GM12874 (cell line): ENCODE measurements around the gene TMEM18.

Source experiments
- CTCF ChIP-seq: IDR thresholded peaks from 2 replicates; pipeline ENCODE4 v1.5.1; 2011; ENCODE audit warnings: low read depth, mild to moderate bottlenecking, control low read depth, low read length, moderate library complexity; ENCODE audit not compliant: insufficient read depth

TMEM18 gene

GRCh38 chr2:691821-692761 is 14.9 kb upstream of the TMEM18 start:
- no peak for TF ChIP-seq CTCF

- no peak for TF ChIP-seq CTCF
Observed at GRCh38 chr2:690799-691198, 13.6 kb upstream of the TMEM18 start.

GRCh38 chr2:689877-690510 is 12.8 kb upstream of the TMEM18 start:
- no peak for TF ChIP-seq CTCF

- TF ChIP-seq CTCF, result no peak
Observed at GRCh38 chr2:689237-689636, 12.0 kb upstream of the TMEM18 start.

GRCh38 chr2:688504-689076 is 11.4 kb upstream of the TMEM18 start:
- TF ChIP-seq CTCF, result no peak

- TF ChIP-seq CTCF, result no peak
Observed at GRCh38 chr2:685421-685820, 8.2 kb upstream of the TMEM18 start.

- no peak for TF ChIP-seq CTCF
Observed at GRCh38 chr2:682226-682625, 5.0 kb upstream of the TMEM18 start.
